Neutrophil (primary cell): Measurements from ENCODE around the gene GGNBP2.

Experiments used
- H3K27ac ChIP-seq: fragments of 200-600 bp; sonication (generic); 2 replicates; pipeline ENCODE4 v1.5.1; 2016; ENCODE audit warnings: mild to moderate bottlenecking, moderate library complexity
- H3K27me3 ChIP-seq: fragments of 200-600 bp; sonication (generic); 2 replicates; pipeline ENCODE4 v1.6.0; 2016; ENCODE audit warnings: mild to moderate bottlenecking
- H3K36me3 ChIP-seq: fragments of 200-600 bp; sonication (generic); 2 replicates; pipeline ENCODE4 v1.5.1; 2017
- H3K4me1 ChIP-seq, 2 experiments: fragments of 200-600 bp in 1 of 2; sonication (generic) in 1 of 2; 1 replicate in 1 of 2; 2 replicates in 1 of 2; pipeline versions ENCODE4 v1.5.1 to v1.6.1; 2013 to 2016; ENCODE audit warnings: low read depth in 1 of 2, low read length in 1 of 2, mild to moderate bottlenecking in 1 of 2, moderate library complexity in 1 of 2; ENCODE audit not compliant: control insufficient read depth in 1 of 2, insufficient read depth in 1 of 2
- H3K4me3 ChIP-seq, 2 experiments: fragments of 200-600 bp in 1 of 2; sonication (generic) in 1 of 2; 1 replicate in 1 of 2; 2 replicates in 1 of 2; pipeline ENCODE4 v1.5.1; 2013 to 2016; ENCODE audit warnings: low read depth in 1 of 2, low read length in 1 of 2, mild to moderate bottlenecking in 1 of 2, moderate library complexity in 1 of 2
- H3K9me3 ChIP-seq: fragments of 200-600 bp; sonication (generic); 2 replicates; pipeline ENCODE4 v1.5.1; 2016
- CTCF ChIP-seq: fragments of 200-600 bp; sonication (generic); IDR thresholded peaks from 2 replicates; pipeline ENCODE4 v1.5.1; 2016; ENCODE audit warnings: antibody characterized with exemption

The GGNBP2 gene

GRCh38 chr17:36613155-36613554 is 68.4 kb downstream of the GGNBP2 start:
- Histone ChIP-seq H3K36me3 (no peaks in the 10 kb centered on the region), H3K4me1 (peaks cover 14% of the 10 kb centered on the region in 2 experiments), H3K27me3 (no peaks in the 10 kb centered on the region), H3K9me3 (no peaks in the 10 kb centered on the region), H3K4me3 (no peak overlapping the region), H3K27ac (no peak overlapping the region)
- TF ChIP-seq CTCF: no peak

- Histone ChIP-seq H3K4me3 (no peak overlapping the region), H3K9me3 (no peaks in the 10 kb centered on the region), H3K27me3 (no peaks in the 10 kb centered on the region), H3K4me1 (peaks cover 5% of the 10 kb centered on the region in 2 experiments), H3K36me3 (no peaks in the 10 kb centered on the region), H3K27ac (no peak overlapping the region)
- TF ChIP-seq CTCF: no peak
These were observed 69.4 kb downstream of the GGNBP2 start for GRCh38 chr17:36614081-36614480.

GRCh38 chr17:36614933-36615332 is 70.2 kb downstream of the GGNBP2 start:
- no peak overlapping the region for H3K4me3 ChIP-seq
- no peak for TF ChIP-seq CTCF

GRCh38 chr17:36616061-36617029 is 71.6 kb downstream of the GGNBP2 start:
- H3K4me1 ChIP-seq: no peaks in the 10 kb centered on the region
- no peaks in the 10 kb centered on the region for H3K9me3 ChIP-seq
- no peak for TF ChIP-seq CTCF
- H3K27me3 ChIP-seq: no peaks in the 10 kb centered on the region
- H3K36me3 ChIP-seq: no peaks in the 10 kb centered on the region
- no peak overlapping the region for H3K4me3 ChIP-seq
- no peak overlapping the region for H3K27ac ChIP-seq

More at GRCh38 chr17:36614933-36615332, 70.2 kb downstream of the GGNBP2 start:
- no peaks in the 10 kb centered on the region for H3K9me3 ChIP-seq
- H3K27ac ChIP-seq: no peak overlapping the region
- no peaks in the 10 kb centered on the region for H3K27me3 ChIP-seq
- no peaks in the 10 kb centered on the region for H3K36me3 ChIP-seq
- H3K4me1 ChIP-seq: no peaks in the 10 kb centered on the region

GRCh38 chr17:36617773-36618172 is 73.1 kb downstream of the GGNBP2 start:
- Histone ChIP-seq H3K27me3 (no peaks in the 10 kb centered on the region), H3K4me1 (no peaks in the 10 kb centered on the region), H3K9me3 (no peaks in the 10 kb centered on the region), H3K27ac (no peak overlapping the region), H3K4me3 (no peak overlapping the region), H3K36me3 (no peaks in the 10 kb centered on the region)
- TF ChIP-seq CTCF: no peak
